GM12878 (cell line): ENCODE results near the gene MYT1. TPM values are rescaled to one million over a fixed set of nuclear protein-coding genes. Genes with fewer than 3 reads are reported as not detected.

Experiments used
- ATAC-seq: fragments of 200-7000 bp; cut with Tn5 transposase; 3 replicates; pipeline ENCODE4 v1.9.1; 2020; ENCODE audit warnings: mild to moderate bottlenecking, moderate library complexity
- BruUV-seq: library from RNA; stranded (reverse); fragments of 400-500 nt; replicated peaks from 2 replicates; lab custom pipeline; 2021; lab: Mats Ljungman, UMichigan
- CTCF ChIA-PET: fragments of 300-600 bp; sonication (Branson Sonifier 250); formaldehyde crosslinking; extraction: SDS; loops from one replicate; lab custom pipeline; 2021; ENCODE audit warnings: inconsistent platforms; lab: Yijun Ruan, JAX
- POLR2A ChIA-PET: fragments of 350-600 bp; formaldehyde crosslinking; extraction: SDS; loops from one replicate; lab custom pipeline; 2021; ENCODE audit warnings: inconsistent platforms; lab: Charles Lee
- RAD21 ChIA-PET: fragments of 300-600 bp; sonication (Branson Sonifier 250); formaldehyde crosslinking; loops from one replicate; lab custom pipeline; 2023; ENCODE audit warnings: antibody characterized with exemption; ENCODE audit not compliant: unreplicated experiment; lab: Charles Lee
- SMC1A ChIA-PET: fragments of 300-600 bp; sonication (Branson Sonifier 250); formaldehyde crosslinking; loops from one replicate; lab custom pipeline; 2023; ENCODE audit not compliant: unreplicated experiment, uncharacterized antibody; lab: Charles Lee
- DNase-seq: peaks from one replicate; pipeline ENCODE4 v3.0.0-alpha.2; 2011; ENCODE audit warnings: low read depth, low spot score
- FAIRE-seq: peaks from 3 replicates; lab custom pipeline; 2011; peaks lifted over from hg19 to GRCh38; lab: Jason Lieb, UNC
- H2AFZ ChIP-seq: 2 replicates; pipeline ENCODE4 v1.6.0; 2011; ENCODE audit warnings: low read depth, low read length, control low read depth; ENCODE audit not compliant: control insufficient read depth
- H3K27ac ChIP-seq: 2 replicates; pipeline ENCODE4 v1.5.1; 2011; ENCODE audit warnings: control low read depth; ENCODE audit not compliant: control insufficient read depth, insufficient read depth
- H3K27me3 ChIP-seq, 2 experiments: replicated peaks in 1 of 2; 2 replicates each; pipeline versions ENCODE4 v1.6.0 to v1.6.1; 2011; ENCODE audit warnings: low read length in 1 of 2; ENCODE audit not compliant: control insufficient read depth in 2 of 2, insufficient read depth in 2 of 2
- H3K36me3 ChIP-seq, 2 experiments: 2 replicates each; pipeline ENCODE4 v1.5.1; 2011; ENCODE audit warnings: low read length in 1 of 2; ENCODE audit not compliant: control insufficient read depth in 2 of 2, insufficient read depth in 2 of 2
- H3K4me1 ChIP-seq: 2 replicates; pipeline ENCODE4 v1.6.1; 2011; ENCODE audit warnings: mild to moderate bottlenecking, low read length, moderate library complexity, mixed read lengths; ENCODE audit not compliant: control insufficient read depth, insufficient read depth
- H3K4me2 ChIP-seq: 2 replicates; pipeline ENCODE4 v1.6.0; 2011; ENCODE audit warnings: control low read depth; ENCODE audit not compliant: control insufficient read depth, insufficient read depth
- H3K4me3 ChIP-seq: fragments of 200-600 bp; sonication (generic); 2 replicates; pipeline ENCODE4 v1.5.1; 2016
- H3K79me2 ChIP-seq: 2 replicates; pipeline ENCODE4 v1.6.0; 2011; ENCODE audit warnings: low read length; ENCODE audit not compliant: control insufficient read depth, insufficient read depth
- H3K9ac ChIP-seq: 2 replicates; pipeline ENCODE4 v1.8.0; 2011; ENCODE audit warnings: low read length, control low read depth, mixed read lengths; ENCODE audit not compliant: control insufficient read depth, insufficient read depth
- H3K9me3 ChIP-seq: replicated peaks from 3 replicates; pipeline ENCODE4 v1.5.1; 2011; ENCODE audit warnings: mild to moderate bottlenecking, low read length; ENCODE audit not compliant: control insufficient read depth, insufficient read depth
- H4K20me1 ChIP-seq: 2 replicates; pipeline ENCODE4 v1.6.0; 2011; ENCODE audit not compliant: control insufficient read depth, insufficient read depth
- BHLHE40 ChIP-seq, 2 experiments: fragments of 450-650 bp in 1 of 2; IDR thresholded peaks; 2 replicates each; pipeline ENCODE4 v1.6.1; 2011 to 2017; ENCODE audit warnings: low read depth in 2 of 2, borderline replicate concordance in 1 of 2, improper control_type of control experiment in 1 of 2, low read length in 1 of 2, mild to moderate bottlenecking in 1 of 2
- CEBPB ChIP-seq, 2 experiments: fragments of 150-350 bp in 1 of 2; IDR thresholded peaks; 2 replicates each; pipeline ENCODE4 v1.6.1; 2012 to 2014; ENCODE audit warnings: low read depth in 2 of 2, low read length in 2 of 2, borderline replicate concordance in 1 of 2, inconsistent platforms in 1 of 2
- CHD2 ChIP-seq: IDR thresholded peaks from 2 replicates; pipeline ENCODE4 v1.6.1; 2011; ENCODE audit warnings: low read depth, low read length, improper control_type of control experiment, borderline replicate concordance
- CTCF ChIP-seq, 3 experiments: IDR thresholded peaks in 2 of 3; conservative IDR thresholded peaks in 1 of 3; 2 replicates each; pipeline ENCODE4 v1.5.1; 2011; ENCODE audit warnings: low read depth in 3 of 3, low read length in 3 of 3, mild to moderate bottlenecking in 3 of 3, control low read depth in 2 of 3, moderate library complexity in 2 of 3, inconsistent platforms in 1 of 3, mixed read lengths in 1 of 3; ENCODE audit not compliant: control insufficient read depth in 2 of 3, insufficient read depth in 1 of 3; ENCODE audit errors: extremely low read depth in 1 of 3
- DPF2 ChIP-seq: fragments of 450-650 bp; IDR thresholded peaks from 2 replicates; pipeline ENCODE4 v1.6.1; 2017; ENCODE audit warnings: mild to moderate bottlenecking
- FOXK2 ChIP-seq: fragments of 450-650 bp; IDR thresholded peaks from 2 replicates; pipeline ENCODE4 v1.6.1; 2017; ENCODE audit warnings: mild to moderate bottlenecking, moderate library complexity
- GABPA ChIP-seq: IDR thresholded peaks from 2 replicates; pipeline ENCODE4 v1.6.1; 2014; ENCODE audit warnings: antibody characterized with exemption, low read depth, mild to moderate bottlenecking, inconsistent platforms
- IKZF1 ChIP-seq: fragments of 450-650 bp; conservative IDR thresholded peaks from 2 replicates; pipeline ENCODE4 v1.6.1; 2017; ENCODE audit warnings: antibody characterized with exemption, mild to moderate bottlenecking
- LARP7 ChIP-seq: fragments of 450-650 bp; IDR thresholded peaks from 2 replicates; pipeline ENCODE4 v1.6.1; 2017; ENCODE audit warnings: mild to moderate bottlenecking
- NFYA ChIP-seq: IDR thresholded peaks from 2 replicates; pipeline ENCODE4 v1.6.1; 2011; ENCODE audit warnings: low read depth, mild to moderate bottlenecking, low read length, improper control_type of control experiment, borderline replicate concordance
- NR2C1 ChIP-seq: fragments of 450-650 bp; IDR thresholded peaks from 2 replicates; pipeline ENCODE4 v1.6.1; 2017; ENCODE audit warnings: antibody characterized with exemption, mild to moderate bottlenecking, moderate library complexity
- NR2F1 ChIP-seq: fragments of 450-650 bp; conservative IDR thresholded peaks from 2 replicates; pipeline ENCODE4 v1.6.1; 2017; ENCODE audit warnings: mild to moderate bottlenecking
- PAX5 ChIP-seq: IDR thresholded peaks from 2 replicates; pipeline ENCODE4 v1.6.1; 2011; ENCODE audit warnings: low read depth, low read length, borderline replicate concordance
- PML ChIP-seq: IDR thresholded peaks from 2 replicates; pipeline ENCODE4 v1.6.1; 2012; ENCODE audit warnings: low read length, inconsistent platforms
- RAD21 ChIP-seq: IDR thresholded peaks from 2 replicates; pipeline ENCODE4 v1.6.1; 2011; ENCODE audit warnings: mild to moderate bottlenecking, low read depth, low read length, moderate library complexity; ENCODE audit not compliant: insufficient read depth
- RELA ChIP-seq: fragments of 450-650 bp; IDR thresholded peaks from 2 replicates; pipeline ENCODE4 v1.8.0; 2014; ENCODE audit warnings: borderline replicate concordance; ENCODE audit not compliant: partially characterized antibody
- YY1 ChIP-seq: IDR thresholded peaks from 2 replicates; pipeline ENCODE4 v1.6.1; 2011; ENCODE audit warnings: low read depth, mild to moderate bottlenecking, low read length
- ZNF24 ChIP-seq: fragments of 450-650 bp; IDR thresholded peaks from 2 replicates; pipeline ENCODE4 v1.6.1; 2017; ENCODE audit warnings: antibody characterized with exemption, mild to moderate bottlenecking
- WGBS: methylation state at CpG from one replicate; pipeline ENCODE4 v1.1.6; 2016; ENCODE audit warnings: low lambda C conversion rate; ENCODE audit not compliant: insufficient replicate concordance, insufficient coverage; ENCODE audit errors: missing lambda C conversion rate; 5-methylcytosine and 5-hydroxymethylcytosine counted together
- in situ Hi-C: fragments of 300-500 bp; cut with MboI; formaldehyde crosslinking; loops from 9 replicates; pipeline ENCODE4 v1.14.3; 2018; ENCODE audit warnings: mixed read lengths
- intact Hi-C: fragments of 100-400 bp; cut with micrococcal nuclease; formaldehyde crosslinking; loops from one replicate; pipeline ENCODE4 v1.14.2; 2022; ENCODE audit not compliant: unreplicated experiment
- polyA plus RNA-seq, 11 experiments: library from polyadenylated mRNA; depleted of rRNA in 4 of 11; unstranded in 6 of 11; stranded (reverse) in 5 of 11; fragments of >200 nt; fragmentation: Nextera tagmentation in 4 of 11; fragmentation: Illumina TruSeq in 1 of 11; extraction: Ambion mirVana in 4 of 11; extraction: Trizol in 1 of 11; gene quantifications; 1 replicate in 1 of 11; 2 replicates in 10 of 11; pipeline versions ENCODE4 v1.2.1 to v1.2.3, GENCODE V29; 2011 to 2016; ENCODE audit warnings: inconsistent platforms in 2 of 11, missing spikeins in 2 of 11, low read depth in 1 of 11
- total RNA-seq, 4 experiments: library from RNA; depleted of rRNA in 3 of 4; stranded (reverse); fragments of >200 nt in 3 of 4; fragmentation: Illumina TruSeq in 1 of 4; extraction: Trizol in 1 of 4; gene quantifications; 2 replicates each; pipeline versions ENCODE4 v1.2.1 to v1.2.3, GENCODE V29; 2013 to 2021

Gene MYT1
- total and polyA plus RNA-seq, 10 of the 15 experiments (the other 5 are each of a cell fraction or from before 2014, with no cell fraction given), result 0.01 to 0.10 TPM; not detected in 8

- 0 out of 4 replicates have a peak, but pooled peaks of 1 of the 2 experiments have one; percentile 13 for TF ChIP-seq BHLHE40 (IDR thresholded peaks at IDR 0.05; ENCODE audit: borderline replicate concordance in 1 of 2, low read depth in 2 of 2, low read length in 1 of 2)
- TF ChIP-seq GABPA, result no peak
- peak in 2 of 3 experiments; percentile 50 to 58; a peak in 3 of 6 replicates for TF ChIP-seq CTCF (IDR thresholded peaks at IDR 0.05 in 2 of 3, conservative IDR thresholded peaks at IDR 0.05 in 1 of 3; ENCODE audit: control insufficient read depth in 2 of 3, extremely low read depth in 1 of 3, insufficient read depth in 1 of 3, low read depth in 3 of 3, low read length in 3 of 3)
- peak; percentile 44; the same call in 1 of the 2 replicates for TF ChIP-seq IKZF1
- no peak for TF ChIP-seq PML
- no peak for TF ChIP-seq CEBPB (IDR thresholded peaks at IDR 0.05; ENCODE audit: borderline replicate concordance in 1 of 2, low read depth in 2 of 2, low read length in 2 of 2)
- TF ChIP-seq YY1, result no peak
- TF ChIP-seq RELA, result no peak
- no peak for TF ChIP-seq NFYA
- TF ChIP-seq FOXK2, result no peak
- no peak for TF ChIP-seq LARP7
- no peak for TF ChIP-seq RAD21
- no peak for TF ChIP-seq NR2C1
- no peak for TF ChIP-seq CHD2
- TF ChIP-seq NR2F1, result 0 out of 2 replicates have a peak, but pooled peaks have one; percentile 15
- peak; percentile 50 for TF ChIP-seq PAX5
- no peak for TF ChIP-seq DPF2
- no peak for TF ChIP-seq ZNF24
- DNase-seq (no peak), FAIRE-seq (no peak), ATAC-seq (peak; percentile 79)
- ChIA-PET SMC1A (interaction anchor here (0.7 to 1.1 kb wide), 5 partner anchors 24 to 62 kb away, joined by 3 to 4 read pairs (median 3); partner anchors contain the start of gene PCMTD2), POLR2A (interaction anchor here (0.5 kb wide), 1 partner anchor 8 kb away, joined by 3 read pairs; no protein-coding TSS in a partner anchor), CTCF (interaction anchor here (0.7 to 2.3 kb wide), 15 partner anchors 10 to 62 kb away, joined by 3 to 13 read pairs (median 6); partner anchors contain the start of gene PCMTD2), RAD21 (interaction anchor here (1.0 to 1.6 kb wide), 5 partner anchors 13 to 32 kb away, joined by 3 to 7 read pairs (median 3); partner anchors contain the start of gene PCMTD2)
- peaks cover 0 to 9% of the 10 kb centered on the region in 2 experiments; a peak in 2 of 4 replicates for H3K27me3 ChIP-seq
- no peaks in the 10 kb centered on the region for H3K9me3 ChIP-seq
- intact Hi-C loops (no loop called here), in situ Hi-C loops (no loop called here)
- BruUV-seq, result no TSS peak
- no peak overlapping the region for H3K4me3 ChIP-seq
- H3K79me2 ChIP-seq, result no peaks in the 10 kb centered on the region
- H3K27ac ChIP-seq, result no peak overlapping the region
- H3K36me3 ChIP-seq, result no peaks in the 10 kb centered on the region
- no peak overlapping the region for H2AFZ ChIP-seq
- no peak overlapping the region for H3K9ac ChIP-seq
- H3K4me2 ChIP-seq, result no peak overlapping the region
- no peaks in the 10 kb centered on the region for H3K4me1 ChIP-seq
- no peaks in the 10 kb centered on the region for H4K20me1 ChIP-seq
- 24% methylated on average over 13 of the region's 13 CpGs for WGBS
Observed at GRCh38 chr20:64223526-64224067, 59.3 kb downstream of the MYT1 start.
